Measurements from ENCODE around the gene SSBP2. TPM values are rescaled to one million over a fixed set of nuclear protein-coding genes. Genes with fewer than 3 reads are reported as not detected.

The SSBP2 gene
- total RNA-seq, 1 donor from 2014 or later = 85.2 TPM

DNA sequence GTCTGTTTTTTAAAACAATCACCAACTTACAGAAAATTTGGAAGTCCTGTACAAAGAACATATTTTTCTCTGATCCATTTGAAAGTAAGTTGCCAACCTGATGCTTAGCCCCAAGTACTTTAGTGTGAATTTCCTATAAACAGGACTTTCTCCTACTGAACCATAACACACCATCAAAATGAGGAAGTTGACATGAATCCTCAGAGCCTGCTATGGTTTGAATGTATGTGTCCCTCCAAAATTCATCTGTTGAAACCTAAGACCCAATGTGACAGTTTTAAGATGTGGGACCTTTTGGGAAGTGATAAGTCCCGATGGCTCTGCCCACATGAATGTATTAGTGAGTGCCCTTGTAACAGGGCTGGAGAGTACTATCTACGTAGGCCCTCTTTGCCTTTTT lies 350.5 kb downstream of the SSBP2 start:
- H3K27ac Mint-ChIP-seq = no peak overlapping the region
- no peak overlapping the region for H3K4me3 Mint-ChIP-seq
- H3K36me3 Mint-ChIP-seq = no peaks in the 10 kb centered on the region
- peaks cover 8% of the 10 kb centered on the region for H3K4me1 Mint-ChIP-seq (ENCODE audit: unreplicated experiment)
- no peak for DNase-seq (ENCODE audit: extremely low spot score, unreplicated experiment)
- TF ChIP-seq, protein P1, sequence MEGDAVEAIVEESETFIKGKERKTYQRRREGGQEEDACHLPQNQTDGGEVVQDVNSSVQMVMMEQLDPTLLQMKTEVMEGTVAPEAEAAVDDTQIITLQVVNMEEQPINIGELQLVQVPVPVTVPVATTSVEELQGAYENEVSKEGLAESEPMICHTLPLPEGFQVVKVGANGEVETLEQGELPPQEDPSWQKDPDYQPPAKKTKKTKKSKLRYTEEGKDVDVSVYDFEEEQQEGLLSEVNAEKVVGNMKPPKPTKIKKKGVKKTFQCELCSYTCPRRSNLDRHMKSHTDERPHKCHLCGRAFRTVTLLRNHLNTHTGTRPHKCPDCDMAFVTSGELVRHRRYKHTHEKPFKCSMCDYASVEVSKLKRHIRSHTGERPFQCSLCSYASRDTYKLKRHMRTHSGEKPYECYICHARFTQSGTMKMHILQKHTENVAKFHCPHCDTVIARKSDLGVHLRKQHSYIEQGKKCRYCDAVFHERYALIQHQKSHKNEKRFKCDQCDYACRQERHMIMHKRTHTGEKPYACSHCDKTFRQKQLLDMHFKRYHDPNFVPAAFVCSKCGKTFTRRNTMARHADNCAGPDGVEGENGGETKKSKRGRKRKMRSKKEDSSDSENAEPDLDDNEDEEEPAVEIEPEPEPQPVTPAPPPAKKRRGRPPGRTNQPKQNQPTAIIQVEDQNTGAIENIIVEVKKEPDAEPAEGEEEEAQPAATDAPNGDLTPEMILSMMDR (conservative IDR thresholded peaks at IDR 0.05) = no peak
- H3K9me3 Mint-ChIP-seq = no peaks in the 10 kb centered on the region
- peaks cover 16% of the 10 kb centered on the region for H3K27me3 Mint-ChIP-seq

DNA sequence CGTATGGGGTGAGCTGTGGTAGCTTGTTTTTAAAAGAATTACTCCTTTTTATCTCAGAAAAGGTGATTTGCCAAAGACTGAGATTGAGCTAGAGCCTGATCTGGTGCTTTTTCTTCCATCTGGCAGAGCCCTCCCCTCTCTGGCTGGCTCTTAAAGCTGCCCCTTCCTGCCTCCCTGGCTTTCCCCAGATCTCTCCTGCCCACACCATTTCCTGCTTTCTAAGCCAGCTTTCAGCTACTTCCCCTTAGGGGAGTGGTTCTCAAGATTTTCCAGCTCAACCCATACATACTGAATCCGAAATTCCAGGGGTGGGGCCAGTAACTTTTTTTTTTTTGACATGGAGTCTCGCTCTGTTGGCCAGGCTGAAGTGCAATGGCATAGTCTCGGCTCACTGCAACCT lies 352.2 kb downstream of the SSBP2 start:
- Mint-ChIP-seq H3K27me3 (peaks cover 28% of the 10 kb centered on the region), H3K9me3 (no peaks in the 10 kb centered on the region), H3K36me3 (no peaks in the 10 kb centered on the region), H3K4me1 (ENCODE audit: unreplicated experiment) (peaks cover 8% of the 10 kb centered on the region), H3K4me3 (no peak overlapping the region), H3K27ac (no peak overlapping the region)
- TF ChIP-seq, protein P1 (conservative IDR thresholded peaks at IDR 0.05) = no peak
- DNase-seq (ENCODE audit: extremely low spot score, unreplicated experiment) = no peak

DNA sequence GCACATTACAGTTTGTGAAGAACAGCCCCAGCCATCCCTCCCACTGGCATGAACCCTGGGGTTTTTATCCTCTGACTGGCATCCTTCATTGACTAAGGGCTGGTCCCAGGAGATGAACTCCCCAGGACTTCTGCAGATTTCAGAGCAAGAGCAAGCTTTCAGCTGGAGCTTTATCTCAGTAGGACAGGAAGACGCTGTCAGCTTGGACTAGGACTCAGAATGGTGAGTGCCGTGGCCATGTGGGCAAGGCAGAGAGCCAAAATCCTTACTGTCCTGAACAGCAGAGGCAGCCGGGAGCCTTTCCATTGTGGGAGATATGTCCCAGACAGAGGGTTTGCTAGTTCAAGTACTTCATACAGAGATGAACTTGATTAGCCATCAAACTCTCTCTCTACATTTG lies 353.7 kb downstream of the SSBP2 start:
- Mint-ChIP-seq H3K4me3 (no peak overlapping the region), H3K36me3 (no peaks in the 10 kb centered on the region), H3K27ac (no peak overlapping the region), H3K9me3 (no peaks in the 10 kb centered on the region), H3K27me3 (peaks cover 40% of the 10 kb centered on the region), H3K4me1 (ENCODE audit: unreplicated experiment) (peaks cover 5% of the 10 kb centered on the region)
- TF ChIP-seq, protein P1 (conservative IDR thresholded peaks at IDR 0.05) = no peak
- no peak for DNase-seq (ENCODE audit: extremely low spot score, unreplicated experiment)

DNA sequence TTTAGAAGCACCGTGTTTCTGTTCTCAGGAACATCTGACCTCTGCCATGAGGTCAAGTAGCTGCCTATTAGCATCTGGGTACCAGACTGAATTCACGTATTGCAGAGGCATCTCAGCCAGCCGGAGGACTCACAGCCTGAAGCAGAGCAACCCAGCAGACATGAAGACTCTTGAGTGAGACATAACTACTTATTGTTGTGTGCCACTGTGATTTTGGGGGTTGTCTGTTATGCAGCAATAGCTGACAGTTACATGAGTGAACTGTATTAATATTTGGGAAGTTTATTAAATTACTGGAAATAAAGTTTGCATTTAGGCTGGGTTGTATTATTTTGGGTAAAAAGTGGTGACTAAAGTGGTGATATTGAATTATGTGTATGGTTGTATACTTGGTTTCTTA lies 355.6 kb downstream of the SSBP2 start:
- DNase-seq (ENCODE audit: extremely low spot score, unreplicated experiment) = no peak
- Mint-ChIP-seq H3K4me3 (no peak overlapping the region), H3K4me1 (ENCODE audit: unreplicated experiment) (no peaks in the 10 kb centered on the region), H3K27ac (no peak overlapping the region), H3K27me3 (peaks cover 50% of the 10 kb centered on the region), H3K36me3 (no peaks in the 10 kb centered on the region), H3K9me3 (no peaks in the 10 kb centered on the region)
- TF ChIP-seq, protein P1 (conservative IDR thresholded peaks at IDR 0.05) = no peak

DNA sequence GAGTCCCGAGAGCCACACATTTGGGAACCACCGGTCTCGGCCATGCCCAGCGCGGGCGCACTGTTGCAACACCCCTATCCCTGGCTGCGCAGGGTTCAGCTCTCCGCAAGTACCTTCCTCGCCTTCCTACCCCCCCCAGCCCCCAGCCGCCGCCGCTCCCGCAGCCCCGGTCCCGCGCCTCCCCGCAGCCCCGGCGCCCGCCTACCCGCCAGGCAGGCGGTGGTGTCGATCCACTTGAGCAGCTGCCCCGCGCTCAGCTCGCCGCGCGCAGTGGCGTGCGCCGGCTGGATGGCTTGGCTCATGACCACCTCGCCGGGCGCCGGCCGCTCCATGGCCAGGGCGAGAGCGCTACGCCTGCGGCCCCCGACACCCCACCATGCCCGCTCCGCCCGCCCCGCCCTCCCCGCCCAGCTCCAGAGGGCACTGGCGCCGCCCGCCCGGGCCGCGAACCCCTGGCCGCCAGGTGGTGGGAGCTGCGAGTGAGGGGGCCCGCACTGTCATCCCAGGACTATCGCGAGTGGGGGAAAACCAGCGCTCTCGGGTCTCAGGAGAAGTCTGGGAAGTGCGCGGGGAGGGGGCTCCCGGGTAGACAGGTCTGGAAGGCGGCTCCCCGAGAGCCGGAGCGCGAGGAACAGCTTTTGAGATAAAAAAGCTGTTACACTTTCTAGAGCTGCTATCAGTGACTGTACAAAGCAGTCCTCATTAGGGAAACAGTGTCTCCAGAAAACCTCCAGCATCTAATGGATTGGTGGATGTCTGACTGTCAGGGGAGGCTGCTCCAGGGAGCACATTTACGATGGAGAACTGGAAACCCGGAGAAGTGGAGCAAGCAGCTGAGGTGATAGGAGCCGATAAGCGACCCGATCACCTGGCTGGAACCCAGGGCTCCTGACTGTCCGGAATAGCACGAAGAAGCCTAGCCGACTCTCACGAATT lies 356.8 kb downstream of the SSBP2 start, which contains the start of gene ACOT12:
ACOT12 (minus strand) TSS at position 352 of the 936 bp plus-strand sequence; CDS start at position 332, 20 bp downstream.
- no peak within 1 kb of the TSS for H3K27ac Mint-ChIP-seq
- peak within 1 kb of the TSS; percentile 80 for H3K4me3 Mint-ChIP-seq
- peak; percentile 71 for DNase-seq (ENCODE audit: extremely low spot score, unreplicated experiment)
- H3K9me3 Mint-ChIP-seq = no peaks in the 10 kb centered on the region
- peaks cover 51% of the 10 kb centered on the region for H3K27me3 Mint-ChIP-seq
- no peaks in the 10 kb centered on the region for H3K4me1 Mint-ChIP-seq (ENCODE audit: unreplicated experiment)
- H3K36me3 Mint-ChIP-seq = no peaks in the 10 kb centered on the region
- TF ChIP-seq, protein P1 (conservative IDR thresholded peaks at IDR 0.05) = no peak
